ENCODE data around the gene ADAMTS3.

DNA sequence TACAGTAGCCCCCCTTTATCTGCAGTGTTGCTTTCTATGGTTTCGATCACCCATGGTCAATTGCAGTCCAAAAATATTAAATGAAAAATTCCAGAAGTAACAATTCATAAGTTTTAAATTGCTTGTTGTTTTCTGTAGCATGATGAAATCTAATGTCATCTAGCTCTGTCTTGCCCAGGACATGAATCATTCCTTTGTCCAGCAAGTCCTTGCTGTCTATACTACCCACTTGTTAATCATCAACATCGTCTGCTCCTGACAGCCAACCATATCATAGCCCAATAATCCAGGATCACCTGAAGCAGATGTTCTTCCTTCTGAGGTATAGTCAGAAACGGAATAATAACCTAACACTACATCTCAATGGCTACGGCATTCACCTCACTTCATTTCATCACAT, 79.8 kb downstream of the ADAMTS3 start:
- TF ChIP-seq, protein P1, sequence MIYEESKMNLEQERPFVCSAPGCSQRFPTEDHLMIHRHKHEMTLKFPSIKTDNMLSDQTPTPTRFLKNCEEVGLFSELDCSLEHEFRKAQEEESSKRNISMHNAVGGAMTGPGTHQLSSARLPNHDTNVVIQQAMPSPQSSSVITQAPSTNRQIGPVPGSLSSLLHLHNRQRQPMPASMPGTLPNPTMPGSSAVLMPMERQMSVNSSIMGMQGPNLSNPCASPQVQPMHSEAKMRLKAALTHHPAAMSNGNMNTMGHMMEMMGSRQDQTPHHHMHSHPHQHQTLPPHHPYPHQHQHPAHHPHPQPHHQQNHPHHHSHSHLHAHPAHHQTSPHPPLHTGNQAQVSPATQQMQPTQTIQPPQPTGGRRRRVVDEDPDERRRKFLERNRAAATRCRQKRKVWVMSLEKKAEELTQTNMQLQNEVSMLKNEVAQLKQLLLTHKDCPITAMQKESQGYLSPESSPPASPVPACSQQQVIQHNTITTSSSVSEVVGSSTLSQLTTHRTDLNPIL (CRISPR knock-in tag; IDR thresholded peaks at IDR 0.05; ENCODE audit: low read depth) = no peak
- no peak for TF ChIP-seq GLIS3 (CRISPR knock-in tag; IDR thresholded peaks at IDR 0.05)
- no peak for TF ChIP-seq BACH2 (CRISPR knock-in tag; IDR thresholded peaks at IDR 0.05; ENCODE audit: borderline replicate concordance)
- TF ChIP-seq, protein P2, sequence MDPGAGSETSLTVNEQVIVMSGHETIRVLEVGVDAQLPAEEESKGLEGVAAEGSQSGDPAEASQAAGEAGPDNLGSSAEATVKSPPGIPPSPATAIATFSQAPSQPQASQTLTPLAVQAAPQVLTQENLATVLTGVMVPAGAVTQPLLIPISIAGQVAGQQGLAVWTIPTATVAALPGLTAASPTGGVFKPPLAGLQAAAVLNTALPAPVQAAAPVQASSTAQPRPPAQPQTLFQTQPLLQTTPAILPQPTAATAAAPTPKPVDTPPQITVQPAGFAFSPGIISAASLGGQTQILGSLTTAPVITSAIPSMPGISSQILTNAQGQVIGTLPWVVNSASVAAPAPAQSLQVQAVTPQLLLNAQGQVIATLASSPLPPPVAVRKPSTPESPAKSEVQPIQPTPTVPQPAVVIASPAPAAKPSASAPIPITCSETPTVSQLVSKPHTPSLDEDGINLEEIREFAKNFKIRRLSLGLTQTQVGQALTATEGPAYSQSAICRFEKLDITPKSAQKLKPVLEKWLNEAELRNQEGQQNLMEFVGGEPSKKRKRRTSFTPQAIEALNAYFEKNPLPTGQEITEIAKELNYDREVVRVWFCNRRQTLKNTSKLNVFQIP (CRISPR knock-in tag; IDR thresholded peaks at IDR 0.05; ENCODE audit: borderline replicate concordance, low read depth) = no peak
- TF ChIP-seq ISL1 (CRISPR knock-in tag; IDR thresholded peaks at IDR 0.05) = no peak
- no peak for TF ChIP-seq PPARA (CRISPR knock-in tag; IDR thresholded peaks at IDR 0.05; ENCODE audit: borderline replicate concordance)
- TF ChIP-seq, protein P3, sequence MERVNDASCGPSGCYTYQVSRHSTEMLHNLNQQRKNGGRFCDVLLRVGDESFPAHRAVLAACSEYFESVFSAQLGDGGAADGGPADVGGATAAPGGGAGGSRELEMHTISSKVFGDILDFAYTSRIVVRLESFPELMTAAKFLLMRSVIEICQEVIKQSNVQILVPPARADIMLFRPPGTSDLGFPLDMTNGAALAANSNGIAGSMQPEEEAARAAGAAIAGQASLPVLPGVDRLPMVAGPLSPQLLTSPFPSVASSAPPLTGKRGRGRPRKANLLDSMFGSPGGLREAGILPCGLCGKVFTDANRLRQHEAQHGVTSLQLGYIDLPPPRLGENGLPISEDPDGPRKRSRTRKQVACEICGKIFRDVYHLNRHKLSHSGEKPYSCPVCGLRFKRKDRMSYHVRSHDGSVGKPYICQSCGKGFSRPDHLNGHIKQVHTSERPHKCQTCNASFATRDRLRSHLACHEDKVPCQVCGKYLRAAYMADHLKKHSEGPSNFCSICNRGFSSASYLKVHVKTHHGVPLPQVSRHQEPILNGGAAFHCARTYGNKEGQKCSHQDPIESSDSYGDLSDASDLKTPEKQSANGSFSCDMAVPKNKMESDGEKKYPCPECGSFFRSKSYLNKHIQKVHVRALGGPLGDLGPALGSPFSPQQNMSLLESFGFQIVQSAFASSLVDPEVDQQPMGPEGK (CRISPR knock-in tag; IDR thresholded peaks at IDR 0.05; ENCODE audit: borderline replicate concordance) = no peak
- TF ChIP-seq RARB (CRISPR knock-in tag; IDR thresholded peaks at IDR 0.05) = no peak
- no peak for TF ChIP-seq OSR1 (CRISPR knock-in tag; IDR thresholded peaks at IDR 0.05)
- no peak for TF ChIP-seq ZNF565 (CRISPR knock-in tag; conservative IDR thresholded peaks at IDR 0.05; ENCODE audit: low read depth)
- TF ChIP-seq SNAI2 (CRISPR knock-in tag; IDR thresholded peaks at IDR 0.05) = no peak

All from SK-N-SH treated with all-trans-retinoic acid at 6 μM for 48 hours (cell line).